SW 1271 (cell line): ENCODE measurements around the gene CLIC3.

ENCODE experiments used
- DNase-seq, 2 experiments: peaks; one replicate each; lab custom pipeline; 2025; lab: John Stamatoyannopoulos, UW

CLIC3 gene

DNA sequence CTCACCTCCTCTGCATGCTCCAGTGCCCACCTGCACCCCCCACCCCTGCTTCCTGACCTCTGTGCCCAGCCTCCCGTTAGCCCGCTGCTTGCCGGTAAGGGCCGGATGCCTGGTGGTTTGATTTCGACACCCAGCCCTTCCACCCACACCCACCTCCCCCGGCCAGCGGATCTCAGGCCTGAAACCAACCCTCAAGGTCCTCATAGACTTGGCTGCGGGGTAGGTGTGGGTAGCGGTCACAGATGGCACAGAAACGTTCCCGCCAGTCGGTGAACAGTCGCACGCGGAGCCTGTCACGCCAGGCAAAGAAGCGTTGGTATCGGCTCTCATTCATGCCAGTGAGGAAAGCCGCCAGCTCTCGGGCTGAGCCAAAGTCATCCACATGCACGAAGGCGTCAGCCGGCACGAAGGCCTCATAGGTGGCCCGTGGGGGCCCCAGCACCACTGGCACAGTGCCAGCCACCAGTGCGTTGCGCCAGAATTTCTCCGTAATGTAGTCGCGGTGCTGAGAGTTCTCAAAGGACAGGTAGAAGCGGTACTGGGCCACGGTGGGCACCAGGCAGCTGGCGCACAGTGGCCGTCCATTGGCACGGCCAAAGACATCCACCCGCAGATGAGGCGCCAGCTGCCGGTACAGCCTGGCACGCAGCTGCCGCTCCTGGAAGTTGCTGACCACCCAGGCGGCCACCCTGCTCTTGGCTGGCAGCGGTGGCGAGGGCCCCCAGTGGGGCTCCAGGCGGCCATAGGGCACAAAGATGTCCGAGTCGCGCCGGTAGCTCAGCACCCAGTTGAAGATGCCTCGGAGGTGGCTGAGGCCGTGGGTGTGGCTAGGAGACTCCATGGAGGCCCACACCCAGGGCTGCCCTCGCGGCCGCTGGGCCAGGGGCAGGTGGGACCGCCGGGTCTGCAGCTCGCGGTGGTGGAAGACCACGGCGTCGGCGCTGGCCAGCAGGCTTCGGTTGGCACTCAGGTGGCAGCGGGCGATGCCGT, 34.5 kb upstream of the CLIC3 start:
- DNase-seq: no peak

GRCh38 chr9:137030006-137030405, 33.6 kb upstream of the CLIC3 start:
- no peak for DNase-seq

GRCh38 chr9:137029058-137029936, 32.9 kb upstream of the CLIC3 start:
- DNase-seq: peak; percentile 23 to 65

DNA sequence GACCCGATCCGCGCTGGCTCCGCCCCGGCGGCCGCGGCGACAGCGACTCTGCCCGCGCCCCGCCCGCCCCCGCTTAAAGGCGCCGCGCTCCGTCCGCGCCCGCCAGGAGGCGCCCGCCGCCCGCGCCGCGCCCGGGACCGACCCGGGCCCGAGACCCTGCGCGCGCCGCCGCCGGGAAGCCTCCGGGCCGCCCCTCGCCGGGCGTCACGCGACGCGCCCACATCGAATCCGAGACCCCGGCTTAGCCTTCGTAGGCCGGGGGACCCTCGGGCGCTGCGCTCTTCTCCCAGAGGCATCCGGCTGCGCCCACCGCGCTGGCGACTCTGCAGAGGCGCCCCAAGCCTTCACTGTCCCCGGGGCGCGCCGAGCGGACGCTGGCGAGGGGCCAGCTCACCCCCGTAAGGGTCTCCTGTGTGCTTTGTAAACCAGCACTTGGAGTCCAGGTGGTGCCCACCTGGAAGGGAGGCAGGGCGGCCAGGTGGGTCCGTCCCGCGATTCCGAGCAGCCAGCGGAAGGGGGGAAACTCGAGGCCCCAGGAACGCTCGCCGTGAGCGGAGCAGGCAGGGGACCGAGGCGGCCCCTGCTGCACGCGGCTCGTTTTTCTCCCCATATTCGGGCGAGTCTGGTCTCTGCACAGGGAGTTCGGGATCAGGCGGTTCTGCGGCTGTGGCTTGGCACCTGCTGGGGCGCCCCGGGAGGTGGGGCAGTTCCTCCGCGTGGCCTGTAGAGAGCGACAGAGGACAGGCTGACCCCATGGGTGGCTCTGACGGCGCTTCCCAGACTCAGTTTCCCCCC, 32.1 kb upstream of the CLIC3 start:
- peak in 1 of 2 experiments; percentile 44 for DNase-seq

DNA sequence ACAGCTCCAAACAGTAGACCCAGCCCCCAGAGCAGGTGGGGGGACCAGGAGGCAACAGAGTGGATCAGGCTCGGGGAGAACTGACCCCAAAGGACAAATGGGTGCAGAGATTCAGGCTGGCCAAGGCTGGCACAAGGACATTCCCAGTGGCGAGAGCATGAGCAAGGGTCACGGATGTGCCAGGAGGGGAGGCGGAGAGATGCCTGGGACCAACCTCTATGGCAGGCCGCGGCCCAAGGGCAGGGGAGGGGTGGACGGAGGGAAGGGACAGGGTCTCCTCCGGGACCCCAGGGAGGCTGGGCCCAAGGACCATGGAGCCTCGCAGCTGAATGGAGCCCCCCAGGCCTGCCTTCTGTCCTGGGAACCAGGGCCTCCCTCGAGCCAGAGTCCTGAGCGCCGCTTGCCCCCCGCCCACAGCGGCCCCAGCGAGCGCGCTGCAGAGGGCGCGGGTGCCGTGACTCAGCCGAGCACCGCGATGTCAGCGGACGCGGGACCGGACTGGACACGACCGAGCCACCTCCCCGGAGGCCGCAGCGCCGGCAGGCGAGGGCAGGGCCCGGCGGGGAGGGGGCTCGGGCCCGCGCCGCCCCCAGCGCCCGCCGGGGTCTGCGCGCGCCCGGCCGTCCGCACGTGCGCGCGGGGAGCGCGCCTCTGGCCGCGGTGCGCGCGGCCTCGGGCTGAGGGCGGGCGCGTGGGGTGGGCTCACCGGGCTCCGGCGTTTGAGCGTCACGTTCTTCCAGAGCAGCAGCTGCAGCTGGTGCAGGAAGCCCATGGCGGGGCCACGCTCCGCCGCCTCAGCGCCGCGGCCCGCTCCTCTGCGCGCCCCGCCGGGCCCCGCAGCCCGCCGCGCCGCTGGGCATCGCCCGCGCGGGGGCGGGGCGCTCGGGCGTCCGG, 31.2 kb upstream of the CLIC3 start, which contains the start of gene ABCA2:
Gene ABCA2, minus strand, starts transcription at position 869 of the 894 bp plus-strand sequence. Its CDS starts 97 bp downstream, at position 772.
- DNase-seq: peak in 1 of 2 experiments; percentile 39

DNA sequence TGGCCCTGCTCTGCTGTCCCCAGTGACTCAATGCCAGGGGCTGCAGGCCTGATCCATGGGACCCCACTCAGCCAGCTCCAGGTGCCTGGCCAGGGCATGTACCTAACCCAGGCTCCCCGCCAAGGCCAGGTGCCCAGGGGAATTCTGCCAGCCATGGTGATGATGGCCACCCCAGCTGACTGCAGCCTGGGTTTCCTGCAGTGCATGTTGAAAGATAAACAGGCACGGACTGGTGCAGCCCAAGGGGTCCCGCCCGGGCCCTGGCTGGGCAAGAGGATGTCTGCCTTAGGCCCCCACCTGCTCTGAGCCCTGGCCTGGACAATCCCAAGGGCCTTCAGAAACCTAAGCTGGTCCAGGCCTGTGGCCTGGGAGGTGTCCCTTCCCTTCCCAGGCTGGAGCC, 30.5 kb upstream of the CLIC3 start:
- DNase-seq: no peak

DNA sequence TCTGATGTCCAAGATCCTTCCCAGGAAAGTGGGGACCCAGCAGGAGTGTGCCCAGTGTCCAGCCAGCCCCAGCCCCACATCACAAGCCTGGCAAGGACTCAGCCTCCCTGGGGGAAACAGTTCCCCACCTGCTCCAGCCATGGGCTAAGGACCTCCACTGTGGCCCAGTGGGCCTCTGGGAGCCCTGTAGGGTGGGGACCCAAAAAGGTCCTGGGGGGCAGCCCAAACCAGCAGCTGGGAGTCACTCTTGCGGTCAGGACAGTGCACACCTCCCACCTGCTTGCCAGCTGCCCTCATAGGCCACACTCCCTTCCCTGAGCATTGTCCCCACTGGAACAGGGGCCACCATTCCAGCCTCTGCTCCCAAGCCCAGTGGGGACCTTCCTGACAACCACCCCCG, 30.0 kb upstream of the CLIC3 start:
- DNase-seq: no peak

DNA sequence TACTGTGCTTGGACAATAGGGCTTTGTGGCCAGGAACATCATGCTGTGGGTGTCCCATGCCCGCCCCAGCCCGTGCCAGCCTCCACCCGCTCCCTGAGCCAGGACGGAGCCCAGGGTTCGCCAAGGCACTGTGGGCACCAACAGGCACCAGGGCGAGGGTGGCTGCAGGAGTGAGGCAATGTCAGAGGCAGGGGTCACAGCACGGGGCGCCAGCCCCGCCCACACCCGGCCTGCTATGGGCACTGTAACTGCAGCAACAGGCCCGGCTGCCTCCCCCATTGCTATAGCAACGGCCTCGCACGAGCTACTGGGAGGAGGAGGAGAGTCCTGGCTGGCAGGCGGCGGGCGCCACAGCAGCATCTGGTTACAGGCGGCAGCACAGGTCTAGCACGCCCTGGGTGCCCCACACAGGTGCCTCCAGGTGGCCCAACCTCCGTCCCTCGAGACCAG, 29.2 kb upstream of the CLIC3 start:
- no peak for DNase-seq

DNA sequence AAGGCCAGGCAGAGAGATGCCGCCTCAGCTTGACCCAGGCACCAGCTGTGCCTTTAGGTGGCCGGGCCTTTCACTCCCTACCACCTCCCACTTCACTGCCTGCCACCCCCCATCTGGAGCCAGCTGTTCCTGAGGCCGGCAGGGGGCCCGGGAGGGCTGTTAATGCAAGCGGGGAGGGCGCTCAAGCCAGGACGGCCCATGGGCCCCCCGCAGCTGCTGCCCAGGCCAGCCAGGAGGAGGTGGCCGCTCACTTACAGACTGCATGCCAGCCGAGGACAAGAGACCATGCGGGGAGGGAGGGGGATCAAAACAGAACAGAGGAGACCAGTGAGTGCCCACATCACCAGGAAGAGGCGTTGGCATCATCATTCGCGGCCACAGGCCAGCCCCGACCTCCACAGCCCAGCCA, 27.2 kb upstream of the CLIC3 start:
- no peak for DNase-seq

DNA sequence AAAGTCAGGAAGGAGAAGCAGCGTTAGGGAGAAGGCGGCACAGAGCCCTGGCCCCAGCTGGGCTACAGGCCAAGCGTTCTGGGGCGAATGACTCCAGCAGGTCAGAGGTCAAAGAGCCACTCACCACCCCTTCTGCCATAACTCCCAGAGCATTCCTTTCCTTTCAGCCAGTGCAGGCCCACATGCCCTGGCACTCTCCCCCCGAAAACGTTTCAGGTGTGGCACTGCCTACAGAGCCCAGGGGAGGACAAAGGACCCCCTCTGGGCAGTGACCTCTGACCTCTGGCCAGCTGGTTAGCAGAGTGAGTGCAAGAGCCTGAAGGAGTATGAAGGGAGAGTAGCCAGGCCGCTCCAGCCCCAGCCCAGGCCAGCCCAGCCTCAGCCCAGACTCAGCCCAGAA, 26.8 kb upstream of the CLIC3 start:
- no peak for DNase-seq

DNA sequence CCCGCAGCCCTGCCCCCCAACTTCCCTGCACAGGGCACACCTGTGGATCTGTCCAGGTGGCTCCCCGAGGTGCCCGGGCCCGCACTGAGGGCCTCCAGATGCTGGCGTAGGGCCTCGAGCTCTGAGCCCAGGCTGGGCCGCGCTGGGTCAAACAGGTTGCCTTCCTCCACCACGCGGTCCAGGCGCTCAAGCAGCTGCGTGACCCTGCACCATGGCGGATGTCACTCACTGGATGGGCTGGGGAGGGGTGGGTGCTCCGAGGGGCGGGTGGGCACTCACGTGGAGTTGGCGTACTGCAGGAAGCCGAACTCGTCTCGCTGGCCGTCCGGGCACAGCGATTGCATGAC, 26.3 kb upstream of the CLIC3 start:
- no peak for DNase-seq

DNA sequence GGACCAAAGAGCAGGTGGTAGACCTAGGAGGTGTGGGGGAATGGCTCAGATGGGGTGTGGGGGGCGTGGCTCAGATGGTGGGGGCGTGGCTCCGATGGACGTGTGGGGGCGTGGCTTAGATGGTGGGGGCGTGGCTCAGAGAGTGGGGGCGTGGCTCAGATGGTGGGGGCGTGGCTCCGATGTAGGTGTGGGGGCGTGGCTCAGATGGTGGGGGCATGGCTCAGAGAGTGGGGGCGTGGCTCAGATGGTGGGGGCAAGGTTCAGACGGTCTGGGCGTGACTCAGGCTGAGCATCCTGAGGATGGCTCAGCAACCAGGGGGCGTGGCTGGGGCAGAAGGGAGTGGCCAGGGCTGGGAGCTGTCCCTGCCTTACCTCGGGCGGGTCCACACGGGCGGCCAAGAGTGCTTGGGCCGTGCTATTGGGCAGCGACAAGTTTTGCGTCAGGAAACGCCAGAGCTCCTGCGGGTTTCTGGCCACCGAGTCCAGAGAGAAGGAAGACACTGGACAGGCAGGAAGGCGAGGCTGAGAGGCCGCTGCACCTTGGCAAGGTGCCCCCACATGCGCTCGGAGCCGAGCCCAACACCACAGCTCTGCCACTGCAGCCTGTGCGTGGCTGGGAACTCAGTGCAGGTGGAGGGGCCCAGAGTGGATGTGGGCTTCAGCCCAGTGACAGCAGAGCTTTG, 25.8 kb upstream of the CLIC3 start:
- DNase-seq: peak; percentile 74 to 77

GRCh38 chr9:137021568-137021978, 25.2 kb upstream of the CLIC3 start:
- DNase-seq: no peak

DNA sequence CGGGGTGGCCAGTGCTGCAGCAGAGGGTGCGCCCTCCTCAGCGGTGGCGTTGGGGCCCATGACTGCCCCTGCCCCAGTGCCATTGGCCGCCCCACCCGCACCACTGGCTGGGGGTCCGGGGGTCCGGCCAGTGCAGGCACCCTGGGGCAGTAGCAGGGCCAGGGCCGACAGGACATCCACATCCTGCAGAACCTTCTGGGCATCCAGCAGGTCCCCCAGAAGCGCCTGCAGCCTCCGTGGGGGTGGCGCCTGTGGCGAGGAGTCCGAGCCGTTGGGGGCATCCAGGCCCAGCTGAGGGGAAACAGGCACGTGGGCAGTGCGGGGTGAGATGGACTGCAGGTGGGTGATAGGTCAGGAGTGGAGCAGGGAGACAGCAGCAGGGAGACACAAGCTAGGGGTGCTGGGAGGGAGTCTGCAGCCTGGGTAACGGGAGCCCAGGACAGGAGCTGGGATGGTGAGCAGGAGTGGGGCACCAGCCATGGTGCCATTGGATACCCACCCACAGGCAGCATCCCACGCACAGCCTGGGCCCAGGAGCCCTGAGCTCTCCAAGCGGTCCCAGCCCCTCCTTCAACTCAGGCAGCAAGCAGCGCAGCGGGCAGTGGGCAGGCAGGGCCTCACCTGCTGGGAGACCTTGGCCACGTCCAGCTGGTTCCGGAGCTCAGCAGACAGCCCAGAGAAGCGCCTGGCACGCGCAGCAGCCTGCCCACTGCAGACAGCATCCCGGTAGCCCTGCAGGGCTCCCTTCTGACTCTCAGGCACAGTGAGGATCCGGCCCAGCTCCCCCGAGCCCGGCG, 24.6 kb upstream of the CLIC3 start:
- no peak for DNase-seq

GRCh38 chr9:137019891-137020683, 23.7 kb upstream of the CLIC3 start:
- no peak for DNase-seq

GRCh38 chr9:137018761-137019559, 22.6 kb upstream of the CLIC3 start:
- no peak for DNase-seq

- DNase-seq: no peak
Observed at GRCh38 chr9:137017791-137018497, 21.6 kb upstream of the CLIC3 start.
